Neuronal stem cell (in vitro differentiated cells): Measurements from ENCODE around the gene AMDHD2.

Experiments used
- DNase-seq: peaks from one replicate; pipeline ENCODE4 v3.0.0-alpha.2; 2013; ENCODE audit warnings: low spot score
- H2AFZ ChIP-seq: one replicate; pipeline ENCODE4 v1.6.1; 2013; ENCODE audit warnings: mild to moderate bottlenecking, low read length, inconsistent platforms
- H2AK5ac ChIP-seq: 2 replicates; pipeline ENCODE4 v1.6.1; 2013; ENCODE audit warnings: low read depth, mild to moderate bottlenecking, inconsistent platforms, low read length, moderate library complexity, mixed read lengths
- H2BK120ac ChIP-seq: 2 replicates; pipeline ENCODE4 v1.6.1; 2013; ENCODE audit warnings: low read depth, mild to moderate bottlenecking, inconsistent platforms, low read length, moderate library complexity, mixed read lengths
- H2BK12ac ChIP-seq: one replicate; pipeline ENCODE4 v1.6.1; 2013; ENCODE audit warnings: low read length, inconsistent platforms
- H2BK15ac ChIP-seq: 2 replicates; pipeline ENCODE4 v1.6.1; 2013; ENCODE audit warnings: mild to moderate bottlenecking, low read length, inconsistent platforms, mixed read lengths
- H2BK5ac ChIP-seq: one replicate; pipeline ENCODE4 v1.6.1; 2013; ENCODE audit warnings: inconsistent platforms, mild to moderate bottlenecking, low read length, moderate library complexity
- H3K14ac ChIP-seq: one replicate; pipeline ENCODE4 v1.6.1; 2013; ENCODE audit warnings: low read length, inconsistent platforms
- H3K18ac ChIP-seq: 2 replicates; pipeline ENCODE4 v1.6.1; 2013; ENCODE audit warnings: low read length, inconsistent platforms
- H3K23ac ChIP-seq: 2 replicates; pipeline ENCODE4 v1.6.1; 2013; ENCODE audit warnings: low read depth, mild to moderate bottlenecking, mixed read lengths, low read length, inconsistent platforms; ENCODE audit not compliant: poor library complexity
- H3K27ac ChIP-seq: replicated peaks from 3 replicates; pipeline ENCODE4 v1.5.1; 2013; ENCODE audit warnings: low read length, inconsistent platforms
- H3K27me3 ChIP-seq, 3 experiments: 2 replicates each; pipeline ENCODE4 v1.6.1; 2013; ENCODE audit warnings: low read length in 3 of 3, mild to moderate bottlenecking in 2 of 3, inconsistent platforms in 1 of 3, low read depth in 1 of 3, mixed read lengths in 1 of 3, moderate library complexity in 1 of 3; ENCODE audit not compliant: control insufficient read depth in 3 of 3, insufficient read depth in 3 of 3
- H3K36me3 ChIP-seq, 2 donors: replicated peaks in 1 of 2; 2 replicates each; pipeline ENCODE4 v1.6.1; 2013; ENCODE audit warnings: low read length in 2 of 2; ENCODE audit not compliant: control insufficient read depth in 2 of 2, insufficient read depth in 2 of 2
- H3K4ac ChIP-seq: 2 replicates; pipeline ENCODE4 v1.6.1; 2013; ENCODE audit warnings: inconsistent platforms, mild to moderate bottlenecking, low read length, moderate library complexity
- H3K4me1 ChIP-seq, 2 donors: 1 replicate in 1 of 2; 2 replicates in 1 of 2; pipeline ENCODE4 v1.6.1; 2013; ENCODE audit warnings: low read length in 2 of 2, low read depth in 1 of 2; ENCODE audit not compliant: control insufficient read depth in 2 of 2, insufficient read depth in 1 of 2
- H3K4me2 ChIP-seq: one replicate; pipeline ENCODE4 v1.6.1; 2013; ENCODE audit warnings: mild to moderate bottlenecking, low read length, inconsistent platforms; ENCODE audit not compliant: insufficient read depth, poor library complexity, severe bottlenecking
- H3K4me3 ChIP-seq, 2 donors: 2 replicates each; pipeline ENCODE4 v1.5.1; 2013; ENCODE audit warnings: low read length in 2 of 2, mild to moderate bottlenecking in 2 of 2, inconsistent platforms in 1 of 2, moderate library complexity in 1 of 2
- H3K79me1 ChIP-seq: one replicate; pipeline ENCODE4 v1.6.1; 2013; ENCODE audit warnings: low read depth, mild to moderate bottlenecking, inconsistent platforms, low read length, moderate library complexity
- H3K9ac ChIP-seq: one replicate; pipeline ENCODE4 v1.6.1; 2013; ENCODE audit warnings: mild to moderate bottlenecking, low read depth, low read length, inconsistent platforms; ENCODE audit not compliant: poor library complexity
- H3K9me3 ChIP-seq, 2 donors: replicated peaks in 1 of 2; 2 replicates each; pipeline versions ENCODE3 to v1.6.1; 2013; ENCODE audit warnings: low read length in 2 of 2, mild to moderate bottlenecking in 2 of 2, inconsistent platforms in 1 of 2, low read depth in 1 of 2, mixed read lengths in 1 of 2, moderate library complexity in 1 of 2; ENCODE audit not compliant: control insufficient read depth in 2 of 2, insufficient read depth in 1 of 2
- H4K8ac ChIP-seq: one replicate; pipeline ENCODE4 v1.6.1; 2013; ENCODE audit warnings: low read depth, mild to moderate bottlenecking, inconsistent platforms, low read length, moderate library complexity
- H4K91ac ChIP-seq: one replicate; pipeline ENCODE4 v1.6.1; 2013; ENCODE audit warnings: low read length, low read depth, mild to moderate bottlenecking, inconsistent platforms; ENCODE audit not compliant: poor library complexity
- WGBS, 2 donors: extraction: QIAGEN DNeasy Blood & Tissue Kit; methylation state at CpG; one replicate each; pipeline ENCODE4 v1.1.7; 2013; ENCODE audit warnings: missing lambda C conversion rate in 2 of 2, mixed read lengths in 1 of 2; ENCODE audit not compliant: insufficient read length in 2 of 2, insufficient replicate concordance in 1 of 2; ENCODE audit errors: extremely low coverage in 2 of 2; 5-methylcytosine and 5-hydroxymethylcytosine counted together

AMDHD2 gene

DNA sequence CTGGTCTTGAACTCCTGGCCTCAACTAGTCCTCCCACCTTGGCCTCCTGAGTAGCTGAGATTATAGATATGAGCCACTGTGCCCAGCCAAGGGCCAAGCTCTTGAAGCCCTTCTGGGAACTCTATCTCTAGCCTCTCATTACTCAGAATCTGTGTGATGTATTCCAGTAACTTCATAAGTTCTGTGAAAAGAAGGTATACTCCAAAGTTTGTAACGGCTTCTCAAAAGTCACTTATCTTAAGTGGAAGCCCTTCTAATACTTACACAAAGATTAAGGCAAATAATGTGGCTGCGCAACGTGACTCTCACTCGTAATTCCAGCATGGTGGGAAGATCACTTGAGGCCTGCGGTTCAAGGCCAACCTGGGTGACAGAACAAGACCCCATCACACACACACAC lies 25.6 kb upstream of the AMDHD2 start:
- H3K4me2 ChIP-seq = no peak overlapping the region
- no peak overlapping the region for H2AFZ ChIP-seq
- H2BK15ac ChIP-seq = no peak overlapping the region
- H3K18ac ChIP-seq = no peak overlapping the region
- no peak overlapping the region for H3K14ac ChIP-seq
- no peak overlapping the region for H3K4me3 ChIP-seq
- H3K9me3 ChIP-seq = no peaks in the 10 kb centered on the region
- H2BK5ac ChIP-seq = no peak overlapping the region
- no peak overlapping the region for H3K27ac ChIP-seq
- H3K79me1 ChIP-seq = peaks cover 2% of the 10 kb centered on the region
- H3K27me3 ChIP-seq = no peaks in the 10 kb centered on the region
- no peak overlapping the region for H4K91ac ChIP-seq
- H2BK120ac ChIP-seq = no peak overlapping the region
- H4K8ac ChIP-seq = no peak overlapping the region
- H3K9ac ChIP-seq = no peak overlapping the region
- WGBS, 2 donors = no CpG with 5 or more reads among the region's 5 CpGs
- H3K4ac ChIP-seq = no peak overlapping the region
- H3K23ac ChIP-seq = no peak overlapping the region
- H3K4me1 ChIP-seq = no peaks in the 10 kb centered on the region
- no peak for DNase-seq
- peaks cover 19 to 39% of the 10 kb centered on the region in 2 donors for H3K36me3 ChIP-seq
- no peak overlapping the region for H2AK5ac ChIP-seq
- H2BK12ac ChIP-seq = no peak overlapping the region

DNA sequence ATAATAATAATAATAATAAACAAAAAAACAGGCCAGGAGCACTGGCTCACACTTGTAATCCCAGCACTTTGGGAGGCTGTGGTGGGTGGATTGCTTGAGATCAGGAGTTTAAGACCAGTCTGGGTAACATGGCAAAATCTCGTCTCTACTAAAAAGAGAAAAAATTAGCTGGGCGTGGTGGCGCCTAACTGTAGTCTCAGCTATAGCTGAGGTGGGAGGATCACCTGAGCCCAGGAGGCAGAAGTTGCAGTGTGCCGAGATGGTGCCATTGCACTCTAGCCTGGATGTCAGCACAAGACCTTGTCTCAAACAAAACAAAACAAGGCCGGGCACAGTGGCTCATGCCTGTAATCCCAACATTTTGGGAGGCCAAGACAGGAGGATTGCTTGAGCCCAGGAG lies 25.1 kb upstream of the AMDHD2 start:
- Histone ChIP-seq H3K9ac (no peak overlapping the region), H2AK5ac (no peak overlapping the region), H2BK12ac (no peak overlapping the region), H3K23ac (no peak overlapping the region), H3K4me3 (no peak overlapping the region), H3K4me1 (no peaks in the 10 kb centered on the region), H2BK5ac (no peak overlapping the region), H3K18ac (no peak overlapping the region), H3K4me2 (no peak overlapping the region), H3K27me3 (no peaks in the 10 kb centered on the region), H3K79me1 (peaks cover 2% of the 10 kb centered on the region), H3K4ac (no peak overlapping the region), H3K14ac (no peak overlapping the region), H3K9me3 (no peaks in the 10 kb centered on the region), H2BK15ac (no peak overlapping the region), H2AFZ (no peak overlapping the region), H3K27ac (no peak overlapping the region), H4K91ac (no peak overlapping the region), H4K8ac (no peak overlapping the region), H2BK120ac (no peak overlapping the region), H3K36me3 (peaks cover 19 to 41% of the 10 kb centered on the region in 2 donors)
- no CpG with 5 or more reads among the region's 5 CpGs for WGBS, 2 donors
- DNase-seq = no peak

DNA sequence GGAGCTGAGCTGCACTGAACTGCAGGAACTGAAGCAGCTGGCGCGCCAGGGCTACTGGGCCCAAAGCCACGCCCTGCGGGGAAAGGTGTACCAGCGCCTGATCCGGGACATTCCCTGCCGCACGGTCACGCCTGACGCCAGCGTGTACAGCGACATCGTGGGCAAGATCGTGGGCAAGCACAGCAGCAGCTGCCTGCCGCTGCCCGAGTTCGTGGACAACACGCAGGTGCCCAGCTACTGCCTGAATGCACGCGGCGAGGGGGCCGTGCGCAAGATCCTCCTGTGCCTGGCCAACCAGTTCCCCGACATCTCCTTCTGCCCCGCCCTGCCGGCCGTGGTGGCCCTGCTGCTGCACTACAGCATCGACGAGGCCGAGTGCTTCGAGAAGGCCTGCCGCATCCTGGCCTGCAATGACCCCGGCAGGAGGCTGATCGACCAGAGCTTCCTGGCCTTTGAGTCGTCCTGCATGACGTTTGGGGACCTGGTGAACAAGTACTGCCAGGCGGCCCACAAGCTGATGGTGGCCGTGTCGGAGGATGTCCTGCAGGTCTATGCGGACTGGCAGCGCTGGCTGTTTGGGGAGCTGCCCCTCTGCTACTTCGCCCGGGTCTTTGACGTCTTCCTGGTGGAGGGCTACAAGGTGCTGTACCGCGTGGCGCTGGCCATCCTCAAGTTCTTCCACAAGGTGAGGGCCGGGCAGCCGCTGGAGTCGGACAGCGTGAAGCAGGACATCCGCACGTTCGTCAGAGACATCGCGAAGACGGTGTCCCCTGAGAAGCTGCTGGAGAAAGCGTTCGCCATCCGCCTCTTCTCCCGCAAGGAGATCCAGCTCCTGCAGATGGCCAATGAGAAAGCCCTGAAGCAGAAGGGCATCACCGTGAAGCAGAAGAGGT lies 23.7 kb upstream of the AMDHD2 start:
- Histone ChIP-seq H3K23ac (peak overlapping the region; percentile 89), H4K91ac (no peak overlapping the region), H2BK120ac (no peak overlapping the region), H3K14ac (no peak overlapping the region), H2BK15ac (no peak overlapping the region), H3K9ac (peak overlapping the region; percentile 70), H2BK5ac (no peak overlapping the region), H3K27ac (no peak overlapping the region), H2BK12ac (peak overlapping the region; percentile 10), H2AK5ac (no peak overlapping the region), H4K8ac (peak overlapping the region; percentile 82), H3K79me1 (peaks cover 5% of the 10 kb centered on the region), H3K4me1 (peaks cover 2 to 3% of the 10 kb centered on the region in 2 donors), H3K4ac (no peak overlapping the region), H3K27me3 (no peaks in the 10 kb centered on the region), H3K4me2 (no peak overlapping the region), H3K18ac (no peak overlapping the region), H2AFZ (no peak overlapping the region), H3K4me3 (peak overlapping the region in 1 of 2 donors; percentile 18), H3K9me3 (no peaks in the 10 kb centered on the region), H3K36me3 (peaks cover 19 to 40% of the 10 kb centered on the region in 2 donors)
- WGBS, 2 donors = no CpG with 5 or more reads among the region's 62 CpGs
- DNase-seq = no peak

DNA sequence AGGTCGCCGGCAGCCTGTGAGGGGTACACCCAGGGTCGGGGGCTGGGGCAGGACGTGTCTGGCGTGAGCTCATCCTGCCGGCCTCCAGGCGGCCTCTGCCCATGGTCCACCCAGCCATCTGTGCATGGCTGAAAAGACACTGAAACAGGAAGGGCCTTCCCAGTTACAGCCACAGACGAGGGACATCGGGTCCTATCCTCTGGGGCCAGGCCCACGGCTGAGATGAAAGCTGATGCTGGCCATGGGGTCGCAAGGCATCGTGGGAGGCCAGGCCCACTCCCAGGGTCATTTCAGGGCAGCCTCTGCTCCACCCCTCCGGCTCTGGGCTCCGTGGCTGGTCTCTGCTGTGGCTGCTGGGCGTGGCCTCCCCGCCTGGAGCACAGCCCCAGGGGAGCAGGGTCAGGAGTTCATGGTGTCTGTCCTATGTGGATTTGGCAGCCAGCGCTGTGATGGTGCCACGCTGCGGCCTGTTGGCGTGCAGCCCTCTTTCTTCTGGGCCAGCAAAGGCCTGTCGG lies 23.0 kb upstream of the AMDHD2 start:
- Histone ChIP-seq H4K91ac (no peak overlapping the region), H3K18ac (no peak overlapping the region), H3K4me1 (peaks cover 9% of the 10 kb centered on the region in 2 donors), H3K9ac (peak overlapping the region; percentile 21), H3K27me3 (no peaks in the 10 kb centered on the region), H2BK120ac (no peak overlapping the region), H2BK15ac (no peak overlapping the region), H3K23ac (peak overlapping the region; percentile 89), H4K8ac (no peak overlapping the region), H3K4me2 (no peak overlapping the region), H3K4ac (no peak overlapping the region), H3K4me3 (no peak overlapping the region), H2AK5ac (no peak overlapping the region), H3K36me3 (peaks cover 19 to 40% of the 10 kb centered on the region in 2 donors), H3K79me1 (peaks cover 8% of the 10 kb centered on the region), H3K27ac (no peak overlapping the region), H3K9me3 (peaks cover 0 to under 1% of the 10 kb centered on the region in 2 donors), H2AFZ (no peak overlapping the region), H3K14ac (no peak overlapping the region), H2BK12ac (no peak overlapping the region), H2BK5ac (peak overlapping the region; percentile 13)
- no CpG with 5 or more reads among the region's 21 CpGs for WGBS, 2 donors
- no peak for DNase-seq
